Psoas muscle (tissue), 8 donors: ENCODE data around the gene MDN1. TPM values are rescaled to one million over a fixed set of nuclear protein-coding genes. Genes with fewer than 3 reads are reported as not detected.
"Not testable (repeated sequence)": the region's sequence is repeated elsewhere in the genome, so short reads cannot be mapped to it uniquely, and the experiment has no call there.

Experiments used
- ATAC-seq, 4 donors: fragments of 200-7000 bp; cut with Tn5 transposase; one replicate each; pipeline ENCODE4 v1.9.1; 2020; ENCODE audit warnings: moderate library complexity in 3 of 4, mild to moderate bottlenecking in 2 of 4
- DNase-seq, 2 donors: peaks; one replicate each; pipeline ENCODE4 v3.0.0-alpha.2; 2020
- H3K27ac ChIP-seq: fragments of 200-600 bp; one replicate; pipeline ENCODE4 v1.8.0; 2022
- H3K27me3 ChIP-seq, 3 donors: fragments of 200-600 bp in 1 of 3; one replicate each; pipeline versions ENCODE4 v1.6.1 to v1.8.0; 2013 to 2022; ENCODE audit warnings: low read length in 2 of 3, mild to moderate bottlenecking in 2 of 3, moderate library complexity in 1 of 3; ENCODE audit not compliant: insufficient read depth in 3 of 3
- H3K36me3 ChIP-seq, 2 donors: fragments of 200-600 bp in 1 of 2; one replicate each; pipeline versions ENCODE4 v1.6.1 to v1.8.0; 2013 to 2022; ENCODE audit warnings: low read depth in 1 of 2, mild to moderate bottlenecking in 1 of 2, moderate library complexity in 1 of 2; ENCODE audit not compliant: insufficient read depth in 1 of 2
- H3K4me1 ChIP-seq: fragments of 200-600 bp; one replicate; pipeline ENCODE4 v1.8.0; 2022
- H3K4me3 ChIP-seq: fragments of 200-600 bp; one replicate; pipeline ENCODE4 v1.8.0; 2022; ENCODE audit warnings: mild to moderate bottlenecking
- H3K9me3 ChIP-seq: fragments of 200-600 bp; one replicate; pipeline ENCODE4 v1.8.0; 2022
- WGBS, 3 donors: extraction: QIAGEN DNeasy Blood & Tissue Kit; methylation state at CpG; one replicate each; pipeline versions ENCODE4 v1.1.6 to v1.1.7; 2013; 5-methylcytosine and 5-hydroxymethylcytosine counted together
- intact Hi-C, 2 donors: fragments of 100-400 bp; cut with DNase I; formaldehyde crosslinking; loops; one replicate each; pipeline versions ENCODE4 v1.11.0 to v1.14.2; 2022
- polyA plus RNA-seq, 3 donors: library from polyadenylated mRNA; stranded (reverse); fragments of 200-250 nt; gene quantifications; one replicate each; pipeline ENCODE4 v1.2.3, GENCODE V29; 2013
- total RNA-seq, 4 donors: library from RNA; stranded (reverse); fragmentation: NEBNext Ultra II Directional in 2 of 4; extraction: Animal tissue kit (Norgen Biotek cat#: 25700) in 2 of 4; gene quantifications; one replicate each; pipeline versions ENCODE4 v1.2.1 to v1.2.4, GENCODE V29; 2021 to 2023
- TF ChIP-seq, protein P1 (sequence below): fragments of 200-600 bp; IDR thresholded peaks from one replicate; pipeline ENCODE4 v1.8.0; 2022; ENCODE audit warnings: antibody characterized with exemption
- donor health status: healthy with polysubstance abuse.
- donor health status: DM: no; HTN: no; CAD: no; lungs with moderate emphysema.
- donor health status: Bipolar disorder and iron deficiency.
- donor health status: healthy.
- donor health status: DM: yes; HTN: yes; CAD: no.
- donor health status: DM: no; HTN: no; CAD: no.
- donor health status: DM: no; HTN: no; CAD: no.
- donor health status: DM: yes; HTN: yes; CAD: no.

MDN1 gene
- total and polyA plus RNA-seq, 7 donors, result 7.5 to 27.2 (median 14.6) TPM

DNA sequence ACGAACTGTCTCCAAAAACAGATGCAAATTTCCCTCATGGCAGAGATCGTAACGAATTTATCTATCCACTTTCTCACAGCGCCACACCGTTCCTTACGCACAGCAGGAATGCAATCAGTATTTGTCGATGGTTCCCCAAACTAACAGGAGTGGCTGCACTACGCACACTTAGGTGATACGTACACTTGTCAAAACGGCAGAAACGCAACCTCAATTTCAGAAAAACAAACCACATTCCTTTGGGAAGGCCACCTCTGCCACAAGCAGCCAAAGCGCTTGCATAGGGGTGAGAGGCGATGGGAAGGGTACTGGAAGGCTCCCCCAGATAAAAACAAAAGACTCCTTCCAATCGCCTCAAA lies 638 bp downstream of the MDN1 start:
- peak overlapping the region; percentile 97 for H3K27ac ChIP-seq
- peaks cover 8% of the 10 kb centered on the region for H3K4me1 ChIP-seq
- H3K9me3 ChIP-seq, result no peaks in the 10 kb centered on the region
- peak overlapping the region; percentile 99 for H3K4me3 ChIP-seq
- DNase-seq (no peak), ATAC-seq (peak; percentile 3 to 39 (median 10))
- no peaks in the 10 kb centered on the region for H3K36me3 ChIP-seq
- intact Hi-C loops, result no loop called here
- H3K27me3 ChIP-seq, result no peaks in the 10 kb centered on the region
- WGBS, 3 donors, result 0% methylated on average over 14 of the region's 14 CpGs
- TF ChIP-seq, protein P1, sequence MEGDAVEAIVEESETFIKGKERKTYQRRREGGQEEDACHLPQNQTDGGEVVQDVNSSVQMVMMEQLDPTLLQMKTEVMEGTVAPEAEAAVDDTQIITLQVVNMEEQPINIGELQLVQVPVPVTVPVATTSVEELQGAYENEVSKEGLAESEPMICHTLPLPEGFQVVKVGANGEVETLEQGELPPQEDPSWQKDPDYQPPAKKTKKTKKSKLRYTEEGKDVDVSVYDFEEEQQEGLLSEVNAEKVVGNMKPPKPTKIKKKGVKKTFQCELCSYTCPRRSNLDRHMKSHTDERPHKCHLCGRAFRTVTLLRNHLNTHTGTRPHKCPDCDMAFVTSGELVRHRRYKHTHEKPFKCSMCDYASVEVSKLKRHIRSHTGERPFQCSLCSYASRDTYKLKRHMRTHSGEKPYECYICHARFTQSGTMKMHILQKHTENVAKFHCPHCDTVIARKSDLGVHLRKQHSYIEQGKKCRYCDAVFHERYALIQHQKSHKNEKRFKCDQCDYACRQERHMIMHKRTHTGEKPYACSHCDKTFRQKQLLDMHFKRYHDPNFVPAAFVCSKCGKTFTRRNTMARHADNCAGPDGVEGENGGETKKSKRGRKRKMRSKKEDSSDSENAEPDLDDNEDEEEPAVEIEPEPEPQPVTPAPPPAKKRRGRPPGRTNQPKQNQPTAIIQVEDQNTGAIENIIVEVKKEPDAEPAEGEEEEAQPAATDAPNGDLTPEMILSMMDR, result no peak

DNA sequence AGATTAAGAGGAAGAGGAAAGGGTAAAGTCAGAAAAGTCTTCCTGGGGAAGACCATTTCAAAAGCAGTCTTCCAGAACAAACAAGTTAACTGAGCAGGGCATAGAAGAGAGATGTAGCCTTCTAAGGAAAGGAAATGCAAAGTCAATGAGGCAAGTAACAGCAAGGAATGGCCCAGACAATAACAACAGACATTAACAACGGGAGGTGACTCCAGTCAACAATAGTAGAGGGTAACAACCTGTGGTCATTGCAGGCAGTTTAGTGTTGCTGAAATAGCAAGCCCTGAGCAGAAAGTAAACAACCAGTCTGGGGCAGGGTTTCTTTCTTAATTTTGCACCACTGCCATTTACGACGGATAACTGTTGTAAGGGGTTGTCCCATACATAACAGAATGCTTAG lies 2.1 kb downstream of the MDN1 start:
- Histone ChIP-seq H3K27ac (no peak overlapping the region), H3K4me1 (peaks cover 8% of the 10 kb centered on the region), H3K4me3 (peak overlapping the region; percentile 99), H3K9me3 (no peaks in the 10 kb centered on the region), H3K36me3 (no peaks in the 10 kb centered on the region), H3K27me3 (no peaks in the 10 kb centered on the region)
- TF ChIP-seq, protein P1, result no peak
- WGBS, 3 donors, result 51 to 60% (median 57%) methylated on average over 3 of the region's 3 CpGs
- intact Hi-C loops, result no loop called here
- ATAC-seq, result no peak
- no peak for DNase-seq

DNA sequence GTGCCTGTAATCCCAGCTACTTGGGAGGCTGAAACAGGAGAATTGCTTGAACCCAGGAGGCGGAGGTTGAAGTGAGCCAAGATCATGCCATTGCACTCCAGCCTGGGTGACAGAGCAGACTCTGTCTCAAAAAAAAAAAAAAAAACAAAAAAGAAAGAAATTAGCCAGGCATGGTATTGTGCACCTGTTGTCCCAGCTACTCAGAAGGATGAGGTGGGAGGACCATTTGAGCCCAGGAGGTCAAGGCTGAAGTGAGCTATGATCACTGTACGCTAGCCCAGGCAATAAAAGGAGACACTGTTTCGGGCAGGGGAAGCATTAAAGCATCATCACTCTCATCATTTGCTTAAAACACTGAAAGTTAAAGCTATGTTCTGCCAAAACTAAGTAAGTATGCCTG lies 6.2 kb downstream of the MDN1 start:
- H3K27ac ChIP-seq, DNase-seq, H3K9me3 ChIP-seq, H3K4me1 ChIP-seq, H3K27me3 ChIP-seq, H3K36me3 ChIP-seq, ATAC-seq, H3K4me3 ChIP-seq, intact Hi-C loops: not testable (repeated sequence)
- WGBS, 3 donors, result 77 to 83% (median 79%) methylated on average over 3 of the region's 3 CpGs

DNA sequence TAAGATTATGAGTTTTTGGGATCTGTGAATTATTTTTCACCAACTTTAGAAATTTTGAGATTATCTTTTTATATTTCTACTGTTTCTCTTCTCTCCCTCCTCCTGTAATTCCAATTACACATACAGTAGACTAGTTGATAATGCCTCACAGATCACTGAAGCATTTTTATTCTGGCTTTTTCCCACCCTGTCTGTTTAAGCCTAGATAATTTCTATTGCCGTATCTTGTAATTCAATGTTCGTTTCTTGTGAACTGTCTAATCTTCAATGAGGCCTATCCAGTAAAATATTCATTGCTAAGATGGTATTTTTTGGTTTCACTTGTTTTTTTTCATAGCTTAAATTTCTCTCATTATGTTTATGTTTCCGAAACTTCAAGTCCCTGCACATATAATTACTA lies 12.0 kb downstream of the MDN1 start:
- WGBS, 3 donors, result 88 to 96% (median 94%) methylated on average over 3 of the region's 3 CpGs
- Histone ChIP-seq H3K9me3 (no peaks in the 10 kb centered on the region), H3K27me3 (no peaks in the 10 kb centered on the region), H3K36me3 (peaks cover 0 to 8% of the 10 kb centered on the region in 2 donors), H3K4me3 (no peak overlapping the region), H3K4me1 (no peaks in the 10 kb centered on the region), H3K27ac (no peak overlapping the region)
- TF ChIP-seq, protein P1, result no peak
- ATAC-seq (no peak), DNase-seq (no peak)
- intact Hi-C loops, result no loop called here

DNA sequence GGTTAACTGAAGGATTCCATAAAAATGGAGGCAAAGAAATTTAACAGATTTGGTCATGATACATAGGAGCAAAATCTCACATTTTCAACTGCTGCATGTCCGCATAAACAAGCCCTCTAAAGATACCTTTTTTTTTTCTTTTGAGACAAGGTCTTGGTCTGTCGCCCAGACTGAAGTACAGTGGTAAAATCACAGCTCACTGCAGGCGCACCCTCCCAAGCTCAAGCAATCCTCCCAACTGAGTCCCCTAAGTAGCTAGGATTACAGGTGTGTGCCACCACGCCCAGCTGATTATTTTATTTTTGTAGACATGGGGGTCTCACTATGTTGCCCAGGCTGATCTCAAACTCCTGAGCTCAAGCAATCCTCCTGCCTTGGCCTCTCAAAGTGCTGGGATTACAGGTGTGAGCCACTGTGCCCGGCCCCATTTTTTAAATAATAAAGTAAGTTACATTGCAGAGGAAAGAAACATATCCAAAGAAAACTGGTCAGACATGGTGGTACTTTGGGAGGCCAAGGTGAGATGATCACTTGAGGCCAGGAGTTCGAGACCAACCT lies 13.7 kb downstream of the MDN1 start:
- Histone ChIP-seq H3K9me3 (no peaks in the 10 kb centered on the region), H3K36me3 (peaks cover 0 to 25% of the 10 kb centered on the region in 2 donors), H3K27me3 (no peaks in the 10 kb centered on the region), H3K27ac (no peak overlapping the region), H3K4me3 (no peak overlapping the region), H3K4me1 (no peaks in the 10 kb centered on the region)
- intact Hi-C loops, result no loop called here
- no peak for ATAC-seq
- TF ChIP-seq, protein P1, result no peak
- DNase-seq, result no peak
- 57 to 92% (median 85%) methylated on average over 6 of the region's 6 CpGs for WGBS, 3 donors
